Liver (tissue), 9 donors: ENCODE measurements around the gene NOL9. TPM values are rescaled to one million over a fixed set of nuclear protein-coding genes. Genes with fewer than 3 reads are reported as not detected.

Experiments
- DNase-seq: peaks from one replicate; pipeline ENCODE4 v3.0.0-alpha.2; 2017; ENCODE audit warnings: low spot score
- H3K27ac ChIP-seq, 2 donors: one replicate each; pipeline ENCODE4 v1.7.0; 2013; ENCODE audit warnings: inconsistent platforms in 2 of 2, low read length in 2 of 2, control low read depth in 1 of 2, low read depth in 1 of 2, mild to moderate bottlenecking in 1 of 2
- H3K27me3 ChIP-seq, 4 donors: one replicate each; pipeline versions ENCODE4 v1.6.1 to v1.7.0; 2013; ENCODE audit warnings: low read length in 3 of 4, inconsistent platforms in 1 of 4, mild to moderate bottlenecking in 1 of 4, moderate library complexity in 1 of 4; ENCODE audit not compliant: control insufficient read depth in 4 of 4, insufficient read depth in 4 of 4
- H3K36me3 ChIP-seq, 4 donors: one replicate each; pipeline versions ENCODE4 v1.6.1 to v1.7.0; 2013; ENCODE audit warnings: low read length in 3 of 4, mild to moderate bottlenecking in 3 of 4, low read depth in 1 of 4, moderate library complexity in 1 of 4; ENCODE audit not compliant: control insufficient read depth in 4 of 4, insufficient read depth in 3 of 4
- H3K4me1 ChIP-seq, 4 donors: one replicate each; pipeline versions ENCODE4 v1.6.1 to v1.7.0; 2013; ENCODE audit warnings: low read length in 3 of 4, mild to moderate bottlenecking in 3 of 4, moderate library complexity in 1 of 4; ENCODE audit not compliant: control insufficient read depth in 4 of 4, insufficient read depth in 4 of 4
- H3K4me3 ChIP-seq, 3 donors: one replicate each; pipeline versions ENCODE4 v1.6.1 to v1.7.0; 2013; ENCODE audit warnings: low read length in 3 of 3, control low read depth in 1 of 3, low read depth in 1 of 3, mild to moderate bottlenecking in 1 of 3
- H3K9ac ChIP-seq, 2 donors: one replicate each; pipeline ENCODE4 v1.7.0; 2013; ENCODE audit warnings: low read length in 2 of 2, mild to moderate bottlenecking in 2 of 2, moderate library complexity in 2 of 2, control low read depth in 1 of 2, low read depth in 1 of 2
- H3K9me3 ChIP-seq, 4 donors: one replicate each; pipeline versions ENCODE4 v1.6.1 to v1.7.0; 2013; ENCODE audit warnings: low read length in 3 of 4; ENCODE audit not compliant: control insufficient read depth in 4 of 4
- ATF3 ChIP-seq: IDR thresholded peaks from 2 replicates; pipeline ENCODE4 v1.6.1; 2016; ENCODE audit warnings: antibody characterized with exemption
- EGR1 ChIP-seq, 2 donors: IDR thresholded peaks; 2 replicates each; pipeline ENCODE4 v1.6.1; 2016 to 2018; ENCODE audit warnings: antibody characterized with exemption in 2 of 2, low read depth in 2 of 2
- FOXA1 ChIP-seq: IDR thresholded peaks from 2 replicates; pipeline ENCODE4 v1.6.1; 2016; ENCODE audit warnings: antibody characterized with exemption
- FOXA2 ChIP-seq: IDR thresholded peaks from 2 replicates; pipeline ENCODE4 v1.6.1; 2016; ENCODE audit warnings: antibody characterized with exemption
- GABPA ChIP-seq, 2 donors: IDR thresholded peaks in 1 of 2; conservative IDR thresholded peaks in 1 of 2; 2 replicates each; pipeline ENCODE4 v1.6.1; 2016; ENCODE audit warnings: antibody characterized with exemption in 2 of 2, mild to moderate bottlenecking in 1 of 2, moderate library complexity in 1 of 2
- HNF4A ChIP-seq, 2 donors: conservative IDR thresholded peaks; 2 replicates each; pipeline ENCODE4 v1.6.1; 2016; ENCODE audit warnings: antibody characterized with exemption in 2 of 2, mild to moderate bottlenecking in 2 of 2
- HNF4G ChIP-seq: IDR thresholded peaks from 2 replicates; pipeline ENCODE4 v1.6.1; 2016; ENCODE audit warnings: antibody characterized with exemption
- JUND ChIP-seq, 2 donors: IDR thresholded peaks; 2 replicates each; pipeline ENCODE4 v1.6.1; 2016; ENCODE audit warnings: antibody characterized with exemption in 2 of 2
- NR2F2 ChIP-seq: IDR thresholded peaks from 2 replicates; pipeline ENCODE4 v1.6.1; 2016; ENCODE audit warnings: antibody characterized with exemption
- RAD21 ChIP-seq, 2 donors: IDR thresholded peaks; 2 replicates each; pipeline ENCODE4 v1.6.1; 2016; ENCODE audit warnings: antibody characterized with exemption in 2 of 2, mild to moderate bottlenecking in 2 of 2
- SP1 ChIP-seq: IDR thresholded peaks from 2 replicates; pipeline ENCODE4 v1.6.1; 2018; ENCODE audit warnings: antibody characterized with exemption, mild to moderate bottlenecking
- TAF1 ChIP-seq: conservative IDR thresholded peaks from 2 replicates; pipeline ENCODE4 v1.6.1; 2016; ENCODE audit warnings: antibody characterized with exemption, mild to moderate bottlenecking
- YY1 ChIP-seq: IDR thresholded peaks from 2 replicates; pipeline ENCODE4 v1.6.1; 2016; ENCODE audit warnings: antibody characterized with exemption, mild to moderate bottlenecking
- WGBS: extraction: QIAGEN DNeasy Blood & Tissue Kit; methylation state at CpG from one replicate; pipeline ENCODE4 v1.1.7; 2013; 5-methylcytosine and 5-hydroxymethylcytosine counted together
- polyA plus RNA-seq, 2 donors: library from polyadenylated mRNA; stranded (reverse) in 1 of 2; unstranded in 1 of 2; fragments of 200-250 nt in 1 of 2; fragments of >200 nt in 1 of 2; fragmentation: Nextera tagmentation in 1 of 2; extraction: Ambion mirVana in 1 of 2; gene quantifications; one replicate each; pipeline versions ENCODE4 v1.2.1 to v1.2.3, GENCODE V29; 2013 to 2015
- total RNA-seq, 2 donors: library from RNA; depleted of rRNA; stranded (reverse); fragments of >200 nt; gene quantifications; one replicate each; pipeline ENCODE4 v1.2.3, GENCODE V29; 2014
- TF ChIP-seq, protein P1 (sequence below): IDR thresholded peaks from 2 replicates; pipeline ENCODE4 v1.6.1; 2016; ENCODE audit warnings: antibody characterized with exemption, mild to moderate bottlenecking
- TF ChIP-seq, protein P2 (sequence below): IDR thresholded peaks from 2 replicates; pipeline ENCODE4 v1.6.1; 2016; ENCODE audit warnings: antibody characterized with exemption
- donor health status: healthy.
- donor health status: healthy.
- donor health status: healthy.
- donor health status: healthy.
- donor health status: healthy.

Gene NOL9
- total and polyA plus RNA-seq, 4 donors: 2.1 to 15.1 (median 9.4) TPM

DNA sequence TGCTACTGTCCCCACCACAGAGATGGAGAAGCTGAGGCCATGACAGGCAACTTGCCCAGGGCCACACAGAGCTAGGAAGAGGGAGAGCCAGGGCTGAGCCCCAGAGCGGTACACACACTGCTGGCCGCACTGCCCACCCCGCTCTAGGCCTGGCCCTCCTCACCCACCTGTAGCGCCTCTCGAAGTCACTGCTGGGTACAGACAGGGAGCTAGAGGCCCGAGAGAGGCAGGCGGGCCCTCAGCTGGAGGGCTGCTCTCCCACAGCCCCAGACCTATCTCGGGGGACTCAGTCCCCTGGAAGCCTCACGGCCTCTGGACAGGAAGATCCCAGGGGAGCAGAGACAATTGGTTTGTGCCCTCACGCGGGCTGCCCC is 45.5 kb downstream of the NOL9 start (continued):
- TF ChIP-seq TAF1 (no peak), HNF4G (no peak), NR2F2 (no peak), HNF4A (conservative IDR thresholded peaks at IDR 0.05) (no peak), ATF3 (no peak)

DNA sequence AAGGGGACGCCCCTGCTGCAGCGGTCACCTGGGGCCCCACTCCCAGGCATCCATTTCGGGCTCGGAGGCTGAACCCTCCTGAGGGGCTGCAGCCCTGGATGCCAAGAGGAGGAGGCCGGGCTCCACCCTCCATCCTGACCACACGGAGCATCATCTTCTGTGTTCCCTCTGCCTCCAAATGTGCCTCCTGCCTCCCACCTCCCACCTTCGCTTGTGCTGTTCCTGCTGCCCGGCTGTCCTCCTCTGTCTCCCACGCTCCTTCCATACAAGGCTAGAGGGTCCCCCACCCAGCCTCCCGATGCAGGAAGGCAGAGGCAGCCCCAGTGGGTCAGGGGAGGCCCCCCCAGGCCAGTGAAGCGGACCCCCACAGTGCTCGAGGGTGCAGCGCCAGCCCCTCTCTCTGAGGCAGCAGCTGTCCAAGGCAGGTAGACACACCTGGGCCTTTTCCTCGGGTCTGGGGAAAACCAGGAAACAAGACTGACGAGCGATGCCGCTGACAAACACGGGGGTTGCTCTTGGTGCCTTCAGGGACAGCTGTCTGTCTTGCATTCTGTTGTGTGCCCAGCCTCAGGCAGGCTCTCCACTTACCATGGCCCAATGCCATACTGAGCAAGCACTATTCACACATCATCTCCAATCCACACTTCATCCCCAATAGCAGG is 46.0 kb downstream of the NOL9 start:
- no peaks in the 10 kb centered on the region for H3K27me3 ChIP-seq
- no peaks in the 10 kb centered on the region for H3K9me3 ChIP-seq
- no peak for DNase-seq
- no peak overlapping the region for H3K27ac ChIP-seq
- WGBS: 85% methylated on average over 18 of the region's 18 CpGs
- no peak overlapping the region for H3K4me3 ChIP-seq
- TF ChIP-seq EGR1 (IDR thresholded peaks at IDR 0.05; ENCODE audit: low read depth in 2 of 2) (no peak), JUND (IDR thresholded peaks at IDR 0.05) (no peak), HNF4G (no peak), RAD21 (IDR thresholded peaks at IDR 0.05) (no peak), ATF3 (no peak), FOXA1 (no peak), GABPA (IDR thresholded peaks at IDR 0.05 in 1 of 2, conservative IDR thresholded peaks at IDR 0.05 in 1 of 2) (no peak), NR2F2 (no peak), FOXA2 (no peak), SP1 (no peak), YY1 (no peak)
- TF ChIP-seq, protein P1, sequence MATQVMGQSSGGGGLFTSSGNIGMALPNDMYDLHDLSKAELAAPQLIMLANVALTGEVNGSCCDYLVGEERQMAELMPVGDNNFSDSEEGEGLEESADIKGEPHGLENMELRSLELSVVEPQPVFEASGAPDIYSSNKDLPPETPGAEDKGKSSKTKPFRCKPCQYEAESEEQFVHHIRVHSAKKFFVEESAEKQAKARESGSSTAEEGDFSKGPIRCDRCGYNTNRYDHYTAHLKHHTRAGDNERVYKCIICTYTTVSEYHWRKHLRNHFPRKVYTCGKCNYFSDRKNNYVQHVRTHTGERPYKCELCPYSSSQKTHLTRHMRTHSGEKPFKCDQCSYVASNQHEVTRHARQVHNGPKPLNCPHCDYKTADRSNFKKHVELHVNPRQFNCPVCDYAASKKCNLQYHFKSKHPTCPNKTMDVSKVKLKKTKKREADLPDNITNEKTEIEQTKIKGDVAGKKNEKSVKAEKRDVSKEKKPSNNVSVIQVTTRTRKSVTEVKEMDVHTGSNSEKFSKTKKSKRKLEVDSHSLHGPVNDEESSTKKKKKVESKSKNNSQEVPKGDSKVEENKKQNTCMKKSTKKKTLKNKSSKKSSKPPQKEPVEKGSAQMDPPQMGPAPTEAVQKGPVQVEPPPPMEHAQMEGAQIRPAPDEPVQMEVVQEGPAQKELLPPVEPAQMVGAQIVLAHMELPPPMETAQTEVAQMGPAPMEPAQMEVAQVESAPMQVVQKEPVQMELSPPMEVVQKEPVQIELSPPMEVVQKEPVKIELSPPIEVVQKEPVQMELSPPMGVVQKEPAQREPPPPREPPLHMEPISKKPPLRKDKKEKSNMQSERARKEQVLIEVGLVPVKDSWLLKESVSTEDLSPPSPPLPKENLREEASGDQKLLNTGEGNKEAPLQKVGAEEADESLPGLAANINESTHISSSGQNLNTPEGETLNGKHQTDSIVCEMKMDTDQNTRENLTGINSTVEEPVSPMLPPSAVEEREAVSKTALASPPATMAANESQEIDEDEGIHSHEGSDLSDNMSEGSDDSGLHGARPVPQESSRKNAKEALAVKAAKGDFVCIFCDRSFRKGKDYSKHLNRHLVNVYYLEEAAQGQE: no peak
- TF ChIP-seq, protein P2, sequence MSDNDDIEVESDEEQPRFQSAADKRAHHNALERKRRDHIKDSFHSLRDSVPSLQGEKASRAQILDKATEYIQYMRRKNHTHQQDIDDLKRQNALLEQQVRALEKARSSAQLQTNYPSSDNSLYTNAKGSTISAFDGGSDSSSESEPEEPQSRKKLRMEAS: no peak
- no peak overlapping the region for H3K9ac ChIP-seq
- no peaks in the 10 kb centered on the region for H3K36me3 ChIP-seq
- no peaks in the 10 kb centered on the region for H3K4me1 ChIP-seq

DNA sequence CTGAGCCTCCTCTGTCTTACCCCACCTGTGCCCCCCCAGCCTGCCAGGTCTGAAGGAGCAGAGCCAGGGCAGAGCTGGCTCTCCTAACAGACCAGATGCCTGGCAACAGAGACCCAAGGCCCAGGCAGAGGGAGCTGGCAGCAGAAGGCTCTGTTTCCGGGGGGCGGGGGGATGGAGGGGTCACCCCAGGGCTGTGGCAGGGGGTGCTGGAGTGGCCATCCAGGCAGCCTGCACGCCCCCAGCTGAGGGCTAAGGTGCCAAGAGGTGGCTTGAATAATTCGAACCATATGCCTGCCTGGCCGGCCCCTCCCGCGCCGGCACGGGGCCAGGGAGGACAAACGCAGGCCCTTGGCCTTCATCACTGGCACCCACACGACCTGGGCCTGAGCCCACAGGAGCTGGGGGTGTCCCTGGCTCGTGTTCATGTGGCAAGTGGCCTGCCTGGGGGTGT is 46.8 kb downstream of the NOL9 start:
- Histone ChIP-seq H3K9me3 (no peaks in the 10 kb centered on the region), H3K4me1 (no peaks in the 10 kb centered on the region), H3K27me3 (no peaks in the 10 kb centered on the region), H3K36me3 (no peaks in the 10 kb centered on the region), H3K9ac (no peak overlapping the region), H3K27ac (no peak overlapping the region), H3K4me3 (no peak overlapping the region)
- no peak for TF ChIP-seq RAD21 (IDR thresholded peaks at IDR 0.05)
- 84% methylated on average over 12 of the region's 12 CpGs for WGBS
- DNase-seq: no peak
